HepG2 (cell line): ENCODE measurements around the gene PDE1C. TPM values are rescaled to one million over a fixed set of nuclear protein-coding genes. Genes with fewer than 3 reads are reported as not detected.

Source experiments
- ATAC-seq: fragments of 200-7000 bp; cut with Tn5 transposase; 3 replicates; pipeline ENCODE4 v1.9.1; 2020; ENCODE audit warnings: mild to moderate bottlenecking, moderate library complexity
- BruUV-seq: library from RNA; stranded (reverse); fragments of 400-500 nt; replicated peaks from 2 replicates; lab custom pipeline; 2021; lab: Mats Ljungman, UMichigan
- CTCF ChIA-PET: fragments of 300-600 bp; formaldehyde crosslinking; extraction: SDS; loops from one replicate; lab custom pipeline; 2021; ENCODE audit warnings: low total read pairs, inconsistent platforms, low intra/inter-chr PET ratio; lab: Yijun Ruan, JAX
- POLR2A ChIA-PET: fragments of 350-600 bp; sonication (Branson Sonifier 250); formaldehyde crosslinking; loops from one replicate; lab custom pipeline; 2020; ENCODE audit warnings: antibody characterized with exemption, inconsistent platforms; lab: Yijun Ruan, JAX
- DNase-seq: peaks from one replicate; pipeline ENCODE4 v3.0.0-alpha.2; 2015; ENCODE audit warnings: low spot score
- FAIRE-seq: peaks from 3 replicates; lab custom pipeline; 2011; peaks lifted over from hg19 to GRCh38; lab: Jason Lieb, UNC
- H2AFZ ChIP-seq: one replicate; pipeline ENCODE4 v1.6.1; 2011; ENCODE audit warnings: low read length, inconsistent platforms
- H3K27ac ChIP-seq: fragments of 300-600 bp; 3 replicates; pipeline ENCODE4 v1.8.0; 2011; ENCODE audit warnings: mixed run types, mild to moderate bottlenecking, mixed read lengths, low read length, inconsistent platforms; ENCODE audit not compliant: insufficient read depth; ENCODE audit errors: extremely low read length
- H3K27me3 ChIP-seq, 2 experiments: fragments of 200-600 bp in 1 of 2; 2 replicates in 1 of 2; 3 replicates in 1 of 2; pipeline versions ENCODE4 v1.6.0 to v1.8.0; 2011; ENCODE audit warnings: low read length in 2 of 2, mild to moderate bottlenecking in 2 of 2, moderate library complexity in 2 of 2, inconsistent platforms in 1 of 2; ENCODE audit not compliant: insufficient read depth in 2 of 2, control insufficient read depth in 1 of 2
- H3K36me3 ChIP-seq, 2 experiments: fragments of 200-600 bp in 1 of 2; replicated peaks in 1 of 2; 2 replicates in 1 of 2; 3 replicates in 1 of 2; pipeline versions ENCODE4 v1.5.1 to v1.8.0; 2011; ENCODE audit warnings: low read length in 2 of 2, inconsistent platforms in 1 of 2; ENCODE audit not compliant: insufficient read depth in 2 of 2, control insufficient read depth in 1 of 2
- H3K4me1 ChIP-seq: 2 replicates; pipeline ENCODE4 v1.5.1; 2012; ENCODE audit warnings: low read length, inconsistent platforms; ENCODE audit not compliant: insufficient read depth
- H3K4me2 ChIP-seq: 2 replicates; pipeline ENCODE4 v1.6.0; 2011; ENCODE audit warnings: low read depth, low read length, inconsistent platforms
- H3K4me3 ChIP-seq, 3 experiments: fragments of 200-600 bp in 1 of 3; sonication (generic), shearing (Covaris generic) in 1 of 3; replicated peaks in 1 of 3; 2 replicates each; pipeline ENCODE4 v1.5.1; 2011 to 2016; ENCODE audit warnings: low read length in 3 of 3, inconsistent platforms in 2 of 3, low read depth in 2 of 3, mild to moderate bottlenecking in 2 of 3, control low read depth in 1 of 3, mixed read lengths in 1 of 3; ENCODE audit not compliant: insufficient read depth in 1 of 3
- H3K79me2 ChIP-seq: one replicate; pipeline ENCODE4 v1.6.1; 2011; ENCODE audit warnings: low read length, inconsistent platforms; ENCODE audit not compliant: insufficient read depth
- H3K9ac ChIP-seq: 2 replicates; pipeline ENCODE4 v1.6.0; 2011; ENCODE audit warnings: mild to moderate bottlenecking, low read depth, low read length, inconsistent platforms; ENCODE audit not compliant: insufficient read depth
- H3K9me3 ChIP-seq: 2 replicates; pipeline ENCODE4 v1.5.1; 2012; ENCODE audit warnings: mild to moderate bottlenecking, low read length
- H4K20me1 ChIP-seq: 2 replicates; pipeline ENCODE4 v1.6.0; 2011; ENCODE audit warnings: inconsistent platforms, mild to moderate bottlenecking, low read length, moderate library complexity; ENCODE audit not compliant: insufficient read depth
- ATF1 ChIP-seq: IDR thresholded peaks from 2 replicates; pipeline ENCODE4 v1.6.1; 2016; ENCODE audit warnings: mild to moderate bottlenecking, control low read depth
- DNMT1 ChIP-seq: sonication (generic); formaldehyde crosslinking; IDR thresholded peaks from 2 replicates; pipeline ENCODE4 v1.5.1; 2020; ENCODE audit warnings: mild to moderate bottlenecking, missing genetic modification reagents
- FOXC1 ChIP-seq: sonication (generic); formaldehyde crosslinking; IDR thresholded peaks from 2 replicates; pipeline ENCODE4 v1.8.0; 2022; ENCODE audit warnings: mild to moderate bottlenecking, missing genetic modification reagents, borderline replicate concordance
- GTF3A ChIP-seq: sonication (generic); formaldehyde crosslinking; conservative IDR thresholded peaks from 2 replicates; pipeline ENCODE4 v1.4.0; 2020; ENCODE audit warnings: mild to moderate bottlenecking, missing genetic modification reagents
- MED13 ChIP-seq: sonication (generic); formaldehyde crosslinking; IDR thresholded peaks from 2 replicates; pipeline ENCODE4 v1.5.0; 2020; ENCODE audit warnings: missing genetic modification reagents
- NFIB ChIP-seq: sonication (generic); formaldehyde crosslinking; IDR thresholded peaks from 2 replicates; pipeline ENCODE4 v1.9.0; 2021; ENCODE audit warnings: missing genetic modification reagents, mild to moderate bottlenecking, borderline replicate concordance
- SOX6 ChIP-seq, 2 experiments: fragments of 450-650 bp in 1 of 2; sonication (generic) in 1 of 2; formaldehyde crosslinking in 1 of 2; IDR thresholded peaks; 2 replicates each; pipeline versions ENCODE4 v1.4.0 to v1.6.1; 2017 to 2020; ENCODE audit warnings: antibody characterized with exemption in 1 of 2, mild to moderate bottlenecking in 1 of 2, missing genetic modification reagents in 1 of 2
- ZMYM3 ChIP-seq: sonication (generic); formaldehyde crosslinking; IDR thresholded peaks from 2 replicates; pipeline ENCODE4 v1.5.1; 2020; ENCODE audit warnings: mild to moderate bottlenecking, missing genetic modification reagents
- ZNF253 ChIP-seq: sonication (generic); formaldehyde crosslinking; IDR thresholded peaks from 2 replicates; pipeline ENCODE4 v1.8.0; 2022; ENCODE audit warnings: mild to moderate bottlenecking, missing genetic modification reagents, borderline replicate concordance
- ZNF550 ChIP-seq: sonication (generic); formaldehyde crosslinking; IDR thresholded peaks from 2 replicates; pipeline ENCODE4 v1.4.0; 2020; ENCODE audit warnings: mild to moderate bottlenecking, missing genetic modification reagents, borderline replicate concordance
- ZNF878 ChIP-seq: sonication (generic); formaldehyde crosslinking; IDR thresholded peaks from 2 replicates; pipeline ENCODE4 v1.8.1; 2023; ENCODE audit warnings: mild to moderate bottlenecking, missing genetic modification reagents, moderate library complexity
- in situ Hi-C: cut with HindIII; loops from 2 replicates; pipeline ENCODE4 v1.10.0; 2017; ENCODE audit warnings: low pct_unique_long_range_greater_than_20kb; ENCODE audit not compliant: extremely low pct_ligation_motif_present
- intact Hi-C: fragments of 100-400 bp; cut with micrococcal nuclease; formaldehyde crosslinking; loops from one replicate; pipeline ENCODE4 v1.10.0; 2022; ENCODE audit not compliant: unreplicated experiment
- polyA plus RNA-seq, 8 experiments: library from polyadenylated mRNA; depleted of rRNA in 3 of 8; stranded (reverse) in 7 of 8; unstranded in 1 of 8; fragments of >200 nt; fragmentation: Illumina TruSeq in 4 of 8; extraction: Trizol in 4 of 8; gene quantifications; 2 replicates each; pipeline versions ENCODE4 v1.2.1 to v1.2.3, GENCODE V29; 2011 to 2016; ENCODE audit warnings: low read depth in 4 of 8, missing spikeins in 1 of 8, mixed read lengths in 1 of 8; ENCODE audit not compliant: insufficient read depth in 1 of 8
- total RNA-seq, 5 experiments: library from RNA; depleted of rRNA; stranded (reverse); fragments of >200 nt; fragmentation: Illumina TruSeq; extraction: Trizol; gene quantifications; 2 replicates each; pipeline ENCODE4 v1.2.3, GENCODE V29; 2016; ENCODE audit warnings: low read depth in 1 of 5
- TF ChIP-seq, protein P1 (sequence below): sonication (generic); formaldehyde crosslinking; IDR thresholded peaks from 2 replicates; pipeline ENCODE4 v1.5.0; 2020; ENCODE audit warnings: missing genetic modification reagents
- TF ChIP-seq, protein P2 (sequence below): sonication (generic); formaldehyde crosslinking; IDR thresholded peaks from 2 replicates; pipeline ENCODE4 v1.5.1; 2020; ENCODE audit warnings: mild to moderate bottlenecking, missing genetic modification reagents, moderate library complexity
- TF ChIP-seq, protein P3 (sequence below): sonication (generic); formaldehyde crosslinking; IDR thresholded peaks from 2 replicates; pipeline ENCODE4 v1.4.0; 2020; ENCODE audit warnings: missing genetic modification reagents
- TF ChIP-seq, protein P4 (sequence below): IDR thresholded peaks from 2 replicates; pipeline ENCODE4 v1.6.1; 2016; ENCODE audit warnings: missing biosample characterization, missing genetic modification reagents, low read depth
- TF ChIP-seq, protein P5 (sequence below): sonication (generic); formaldehyde crosslinking; conservative IDR thresholded peaks from 2 replicates; pipeline ENCODE4 v1.8.0; 2022; ENCODE audit warnings: mild to moderate bottlenecking, moderate library complexity, missing genetic modification reagents

Gene PDE1C
- total and polyA plus RNA-seq, 2 of the 13 experiments (the other 11 are each of a cell fraction or from before 2014, with no cell fraction given) = not detected

DNA sequence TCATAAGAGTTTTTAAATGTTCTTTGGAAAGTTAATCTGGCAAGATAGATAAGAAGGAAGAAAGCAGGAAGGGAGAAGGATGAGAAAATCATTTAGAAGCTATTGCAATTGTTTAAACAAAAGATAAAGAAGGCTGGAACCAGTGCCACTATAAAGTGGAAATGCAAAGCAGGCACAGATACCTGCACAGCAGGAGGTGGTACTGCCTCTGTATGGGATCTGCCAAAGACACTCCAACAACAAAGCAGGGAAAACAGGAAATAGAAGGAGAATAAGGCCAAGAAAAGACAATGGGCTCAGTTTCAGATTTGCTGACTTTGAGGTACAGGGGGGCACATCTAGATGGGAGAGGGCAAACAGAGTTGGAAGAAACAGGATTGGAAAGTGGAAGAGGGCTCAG, 244.6 kb downstream of the PDE1C start:
- no peaks in the 10 kb centered on the region for H3K4me1 ChIP-seq
- in situ Hi-C loops (no loop called here), intact Hi-C loops (no loop called here)
- ChIA-PET CTCF (no interaction called here), POLR2A (no interaction called here)
- H4K20me1 ChIP-seq = no peaks in the 10 kb centered on the region
- DNase-seq (no peak), FAIRE-seq (no peak), ATAC-seq (no peak)
- H3K4me2 ChIP-seq = no peak overlapping the region
- H3K79me2 ChIP-seq = no peaks in the 10 kb centered on the region
- no TSS peak for BruUV-seq
- H2AFZ ChIP-seq = no peak overlapping the region
- H3K9me3 ChIP-seq = no peaks in the 10 kb centered on the region
- TF ChIP-seq FOXC1 = no peak
- TF ChIP-seq, protein P1, sequence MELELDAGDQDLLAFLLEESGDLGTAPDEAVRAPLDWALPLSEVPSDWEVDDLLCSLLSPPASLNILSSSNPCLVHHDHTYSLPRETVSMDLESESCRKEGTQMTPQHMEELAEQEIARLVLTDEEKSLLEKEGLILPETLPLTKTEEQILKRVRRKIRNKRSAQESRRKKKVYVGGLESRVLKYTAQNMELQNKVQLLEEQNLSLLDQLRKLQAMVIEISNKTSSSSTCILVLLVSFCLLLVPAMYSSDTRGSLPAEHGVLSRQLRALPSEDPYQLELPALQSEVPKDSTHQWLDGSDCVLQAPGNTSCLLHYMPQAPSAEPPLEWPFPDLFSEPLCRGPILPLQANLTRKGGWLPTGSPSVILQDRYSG (CRISPR knock-in tag) = no peak
- TF ChIP-seq, protein P2, sequence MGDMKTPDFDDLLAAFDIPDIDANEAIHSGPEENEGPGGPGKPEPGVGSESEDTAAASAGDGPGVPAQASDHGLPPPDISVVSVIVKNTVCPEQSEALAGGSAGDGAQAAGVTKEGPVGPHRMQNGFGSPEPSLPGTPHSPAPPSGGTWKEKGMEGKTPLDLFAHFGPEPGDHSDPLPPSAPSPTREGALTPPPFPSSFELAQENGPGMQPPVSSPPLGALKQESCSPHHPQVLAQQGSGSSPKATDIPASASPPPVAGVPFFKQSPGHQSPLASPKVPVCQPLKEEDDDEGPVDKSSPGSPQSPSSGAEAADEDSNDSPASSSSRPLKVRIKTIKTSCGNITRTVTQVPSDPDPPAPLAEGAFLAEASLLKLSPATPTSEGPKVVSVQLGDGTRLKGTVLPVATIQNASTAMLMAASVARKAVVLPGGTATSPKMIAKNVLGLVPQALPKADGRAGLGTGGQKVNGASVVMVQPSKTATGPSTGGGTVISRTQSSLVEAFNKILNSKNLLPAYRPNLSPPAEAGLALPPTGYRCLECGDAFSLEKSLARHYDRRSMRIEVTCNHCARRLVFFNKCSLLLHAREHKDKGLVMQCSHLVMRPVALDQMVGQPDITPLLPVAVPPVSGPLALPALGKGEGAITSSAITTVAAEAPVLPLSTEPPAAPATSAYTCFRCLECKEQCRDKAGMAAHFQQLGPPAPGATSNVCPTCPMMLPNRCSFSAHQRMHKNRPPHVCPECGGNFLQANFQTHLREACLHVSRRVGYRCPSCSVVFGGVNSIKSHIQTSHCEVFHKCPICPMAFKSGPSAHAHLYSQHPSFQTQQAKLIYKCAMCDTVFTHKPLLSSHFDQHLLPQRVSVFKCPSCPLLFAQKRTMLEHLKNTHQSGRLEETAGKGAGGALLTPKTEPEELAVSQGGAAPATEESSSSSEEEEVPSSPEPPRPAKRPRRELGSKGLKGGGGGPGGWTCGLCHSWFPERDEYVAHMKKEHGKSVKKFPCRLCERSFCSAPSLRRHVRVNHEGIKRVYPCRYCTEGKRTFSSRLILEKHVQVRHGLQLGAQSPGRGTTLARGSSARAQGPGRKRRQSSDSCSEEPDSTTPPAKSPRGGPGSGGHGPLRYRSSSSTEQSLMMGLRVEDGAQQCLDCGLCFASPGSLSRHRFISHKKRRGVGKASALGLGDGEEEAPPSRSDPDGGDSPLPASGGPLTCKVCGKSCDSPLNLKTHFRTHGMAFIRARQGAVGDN = no peak
- no peak for TF ChIP-seq ZNF550 (CRISPR knock-in tag)
- no peak for TF ChIP-seq NFIB
- no peak for TF ChIP-seq MED13
- TF ChIP-seq, protein P3, sequence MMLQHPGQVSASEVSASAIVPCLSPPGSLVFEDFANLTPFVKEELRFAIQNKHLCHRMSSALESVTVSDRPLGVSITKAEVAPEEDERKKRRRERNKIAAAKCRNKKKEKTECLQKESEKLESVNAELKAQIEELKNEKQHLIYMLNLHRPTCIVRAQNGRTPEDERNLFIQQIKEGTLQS (CRISPR knock-in tag) = no peak
- TF ChIP-seq DNMT1 = no peak
- no peak for TF ChIP-seq ZMYM3 (CRISPR knock-in tag)
- TF ChIP-seq SOX6 (IDR thresholded peaks at IDR 0.05) = no peak
- no peak for TF ChIP-seq SOX6 (CRISPR knock-in tag; IDR thresholded peaks at IDR 0.05)
- TF ChIP-seq, protein P4, sequence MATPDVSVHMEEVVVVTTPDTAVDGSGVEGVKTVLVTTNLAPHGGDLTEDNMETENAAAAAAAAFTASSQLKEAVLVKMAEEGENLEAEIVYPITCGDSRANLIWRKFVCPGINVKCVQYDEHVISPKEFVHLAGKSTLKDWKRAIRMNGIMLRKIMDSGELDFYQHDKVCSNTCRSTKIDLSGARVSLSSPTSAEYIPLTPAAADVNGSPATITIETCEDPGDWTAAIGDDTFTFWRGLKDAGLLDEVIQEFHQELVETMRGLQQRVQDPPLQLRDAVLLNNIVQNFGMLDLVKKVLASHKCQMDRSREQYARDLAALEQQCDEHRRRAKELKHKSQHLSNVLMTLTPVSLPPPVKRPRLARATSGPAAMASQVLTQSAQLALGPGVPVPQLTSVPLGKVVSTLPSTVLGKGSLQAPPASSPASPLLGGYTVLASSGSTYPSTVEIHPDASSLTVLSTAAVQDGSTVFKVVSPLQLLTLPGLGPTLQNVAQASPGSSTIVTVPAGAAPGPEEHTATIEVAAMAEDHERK = no peak
- TF ChIP-seq ATF1 (CRISPR knock-in tag) = no peak
- TF ChIP-seq ZNF878 (CRISPR knock-in tag) = no peak
- TF ChIP-seq, protein P5, sequence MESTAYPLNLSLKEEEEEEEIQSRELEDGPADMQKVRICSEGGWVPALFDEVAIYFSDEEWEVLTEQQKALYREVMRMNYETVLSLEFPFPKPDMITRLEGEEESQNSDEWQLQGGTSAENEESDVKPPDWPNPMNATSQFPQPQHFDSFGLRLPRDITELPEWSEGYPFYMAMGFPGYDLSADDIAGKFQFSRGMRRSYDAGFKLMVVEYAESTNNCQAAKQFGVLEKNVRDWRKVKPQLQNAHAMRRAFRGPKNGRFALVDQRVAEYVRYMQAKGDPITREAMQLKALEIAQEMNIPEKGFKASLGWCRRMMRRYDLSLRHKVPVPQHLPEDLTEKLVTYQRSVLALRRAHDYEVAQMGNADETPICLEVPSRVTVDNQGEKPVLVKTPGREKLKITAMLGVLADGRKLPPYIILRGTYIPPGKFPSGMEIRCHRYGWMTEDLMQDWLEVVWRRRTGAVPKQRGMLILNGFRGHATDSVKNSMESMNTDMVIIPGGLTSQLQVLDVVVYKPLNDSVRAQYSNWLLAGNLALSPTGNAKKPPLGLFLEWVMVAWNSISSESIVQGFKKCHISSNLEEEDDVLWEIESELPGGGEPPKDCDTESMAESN (CRISPR knock-in tag) = no peak
- no peak for TF ChIP-seq GTF3A (CRISPR knock-in tag)
- no peak for TF ChIP-seq ZNF253 (CRISPR knock-in tag)
- no peaks in the 10 kb centered on the region for H3K36me3 ChIP-seq
- no peak overlapping the region for H3K9ac ChIP-seq
- no peak overlapping the region for H3K27ac ChIP-seq
- H3K27me3 ChIP-seq = no peaks in the 10 kb centered on the region
- no peak overlapping the region for H3K4me3 ChIP-seq
